ENCODE data around the gene DALRD3. TPM values are rescaled to one million over a fixed set of nuclear protein-coding genes. Genes with fewer than 3 reads are reported as not detected.

DALRD3 gene
- polyA plus RNA-seq, 3 donors = 25.5 to 46.4 (median 25.9) TPM

- WGBS, 3 donors = 13 to 19% (median 14%) methylated on average over 30 to 41 of the region's 41 CpGs
- H3K27ac ChIP-seq (ENCODE audit: low read depth, low read length) = peak overlapping the region; percentile 58
Measured at GRCh38 chr3:49007771-49008528, 10.4 kb downstream of the DALRD3 start.

GRCh38 chr3:49007068-49007770 is 11.2 kb downstream of the DALRD3 start, which contains the start of gene WDR6:
TSS of gene WDR6 (plus strand) at chr3:49007391. CDS start at chr3:49007432, 41 bp downstream.
- WGBS, 3 donors = 0 to 1% (median 1%) methylated on average over 61 to 65 of the region's 65 CpGs
- peak within 1 kb of the TSS; percentile 58 for H3K27ac ChIP-seq (ENCODE audit: low read depth, low read length)

- WGBS, 3 donors = 2 to 5% (median 3%) methylated on average over 32 of the region's 32 CpGs
- H3K27ac ChIP-seq (ENCODE audit: low read depth, low read length) = no peak overlapping the region
Measured at GRCh38 chr3:49006408-49007067, 11.8 kb downstream of the DALRD3 start.

GRCh38 chr3:49005998-49006397 is 12.4 kb downstream of the DALRD3 start:
- 93 to 98% (median 97%) methylated on average over 5 of the region's 5 CpGs for WGBS, 3 donors
- H3K27ac ChIP-seq (ENCODE audit: low read depth, low read length) = no peak overlapping the region

GRCh38 chr3:49005303-49005680 is 13.1 kb downstream of the DALRD3 start:
- no peak overlapping the region for H3K27ac ChIP-seq (ENCODE audit: low read depth, low read length)
- WGBS, 3 donors = 93 to 100% (median 98%) methylated on average over 3 of the region's 3 CpGs

- no peak overlapping the region for H3K27ac ChIP-seq (ENCODE audit: low read depth, low read length)
- 87 to 89% (median 88%) methylated on average over 16 of the region's 16 CpGs for WGBS, 3 donors
Measured at GRCh38 chr3:49004352-49005302, 13.8 kb downstream of the DALRD3 start.

- H3K27ac ChIP-seq (ENCODE audit: low read depth, low read length) = no peak overlapping the region
- 87 to 96% (median 89%) methylated on average over 6 of the region's 6 CpGs for WGBS, 3 donors
Measured at GRCh38 chr3:49001155-49001554, 17.2 kb downstream of the DALRD3 start.

GRCh38 chr3:48999085-48999858 is 19.1 kb downstream of the DALRD3 start:
- WGBS, 3 donors = 67 to 88% (median 86%) methylated on average over 8 of the region's 8 CpGs
- H3K27ac ChIP-seq (ENCODE audit: low read depth, low read length) = no peak overlapping the region

- 77 to 84% (median 81%) methylated on average over 20 of the region's 20 CpGs for WGBS, 3 donors
- H3K27ac ChIP-seq (ENCODE audit: low read depth, low read length) = no peak overlapping the region
Measured at GRCh38 chr3:48997714-48998637, 20.4 kb downstream of the DALRD3 start.

- WGBS, 3 donors = 86 to 88% (median 86%) methylated on average over 8 of the region's 8 CpGs
- no peak overlapping the region for H3K27ac ChIP-seq (ENCODE audit: low read depth, low read length)
Measured at GRCh38 chr3:48997102-48997635, 21.2 kb downstream of the DALRD3 start.

GRCh38 chr3:48996640-48997039 is 21.7 kb downstream of the DALRD3 start:
- H3K27ac ChIP-seq (ENCODE audit: low read depth, low read length) = no peak overlapping the region
- WGBS, 3 donors = 92 to 97% (median 94%) methylated on average over 8 of the region's 8 CpGs

GRCh38 chr3:48993834-48994233 is 24.5 kb downstream of the DALRD3 start:
- no peak overlapping the region for H3K27ac ChIP-seq (ENCODE audit: low read depth, low read length)

- no peak overlapping the region for H3K27ac ChIP-seq (ENCODE audit: low read depth, low read length)
- WGBS, 3 donors = 72 to 79% (median 75%) methylated on average over 5 of the region's 5 CpGs
Measured at GRCh38 chr3:48991851-48992545, 26.4 kb downstream of the DALRD3 start.

GRCh38 chr3:48990636-48991469 is 27.5 kb downstream of the DALRD3 start:
- no peak overlapping the region for H3K27ac ChIP-seq (ENCODE audit: low read depth, low read length)
- WGBS, 3 donors = 3 to 8% (median 6%) methylated on average over 40 of the region's 40 CpGs
